Testis (tissue), 2 donors: Measurements from ENCODE around the gene PYCR2.

ENCODE experiments used
- POLR2A ChIP-seq: fragments of 450-650 bp; IDR thresholded peaks from one replicate; pipeline ENCODE4 v1.6.1; 2017; ENCODE audit warnings: antibody characterized with exemption, mild to moderate bottlenecking, moderate library complexity
- TF ChIP-seq, protein P1 (sequence below), 3 experiments: fragments of 450-650 bp in 2 of 3; fragments of 200-600 bp in 1 of 3; sonication (generic) in 1 of 3; IDR thresholded peaks; one replicate each; pipeline ENCODE4 v1.5.1; 2016 to 2019; ENCODE audit warnings: antibody characterized with exemption in 3 of 3, mild to moderate bottlenecking in 2 of 3, moderate library complexity in 1 of 3

DNA sequence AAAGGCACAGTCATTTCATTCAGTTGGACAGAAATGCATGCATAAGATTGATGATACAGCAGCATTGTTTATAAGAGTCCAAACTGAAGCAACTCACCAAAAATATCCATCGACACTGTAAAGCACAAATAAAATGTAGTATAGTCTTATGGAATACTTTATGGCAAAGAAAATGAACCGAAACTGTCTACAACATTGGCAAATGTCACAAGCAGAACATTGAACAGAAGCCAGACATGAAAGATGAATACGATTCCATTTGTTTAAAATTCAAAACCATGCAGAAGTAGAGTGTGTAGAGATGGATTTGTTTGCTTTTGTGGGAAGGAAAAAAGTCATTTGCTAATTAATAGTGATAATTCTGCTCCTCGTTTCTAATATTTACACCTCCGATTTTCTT, 27.6 kb downstream of the PYCR2 start:
- TF ChIP-seq, protein P1, sequence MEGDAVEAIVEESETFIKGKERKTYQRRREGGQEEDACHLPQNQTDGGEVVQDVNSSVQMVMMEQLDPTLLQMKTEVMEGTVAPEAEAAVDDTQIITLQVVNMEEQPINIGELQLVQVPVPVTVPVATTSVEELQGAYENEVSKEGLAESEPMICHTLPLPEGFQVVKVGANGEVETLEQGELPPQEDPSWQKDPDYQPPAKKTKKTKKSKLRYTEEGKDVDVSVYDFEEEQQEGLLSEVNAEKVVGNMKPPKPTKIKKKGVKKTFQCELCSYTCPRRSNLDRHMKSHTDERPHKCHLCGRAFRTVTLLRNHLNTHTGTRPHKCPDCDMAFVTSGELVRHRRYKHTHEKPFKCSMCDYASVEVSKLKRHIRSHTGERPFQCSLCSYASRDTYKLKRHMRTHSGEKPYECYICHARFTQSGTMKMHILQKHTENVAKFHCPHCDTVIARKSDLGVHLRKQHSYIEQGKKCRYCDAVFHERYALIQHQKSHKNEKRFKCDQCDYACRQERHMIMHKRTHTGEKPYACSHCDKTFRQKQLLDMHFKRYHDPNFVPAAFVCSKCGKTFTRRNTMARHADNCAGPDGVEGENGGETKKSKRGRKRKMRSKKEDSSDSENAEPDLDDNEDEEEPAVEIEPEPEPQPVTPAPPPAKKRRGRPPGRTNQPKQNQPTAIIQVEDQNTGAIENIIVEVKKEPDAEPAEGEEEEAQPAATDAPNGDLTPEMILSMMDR (IDR thresholded peaks at IDR 0.05), result no peak
- TF ChIP-seq POLR2A, result no peak
